Activated CD4-positive, alpha-beta T cell treated with anti-CD3 and anti-CD28 coated beads for 24 hours (primary cell): Measurements from ENCODE around the gene DMBT1.

Source experiments
- DNase-seq, 2 donors: peaks; one replicate each; pipeline ENCODE4 v3.0.0-alpha.2; 2020; ENCODE audit warnings: low read depth in 2 of 2

Gene DMBT1

DNA sequence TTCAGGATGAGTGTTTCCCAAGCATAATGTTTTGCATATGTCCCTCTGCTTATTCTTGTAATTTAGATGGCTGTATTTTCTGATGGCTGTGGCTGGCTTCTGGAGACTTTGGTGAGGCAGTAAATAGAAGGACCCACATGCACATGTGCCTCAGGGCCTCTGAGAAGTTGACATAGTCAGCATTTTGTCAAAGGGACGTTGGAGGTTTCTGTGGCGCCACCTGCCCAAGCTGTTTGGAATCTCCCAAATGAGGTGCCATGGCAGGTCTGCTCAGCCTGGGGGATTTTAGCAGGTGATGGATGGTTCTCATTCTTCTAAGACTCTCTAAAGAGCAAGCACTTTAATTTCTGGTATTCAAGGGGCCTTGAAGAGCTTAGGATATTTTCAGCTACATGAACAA is 109.3 kb downstream of the DMBT1 start:
- no peak for DNase-seq

DNA sequence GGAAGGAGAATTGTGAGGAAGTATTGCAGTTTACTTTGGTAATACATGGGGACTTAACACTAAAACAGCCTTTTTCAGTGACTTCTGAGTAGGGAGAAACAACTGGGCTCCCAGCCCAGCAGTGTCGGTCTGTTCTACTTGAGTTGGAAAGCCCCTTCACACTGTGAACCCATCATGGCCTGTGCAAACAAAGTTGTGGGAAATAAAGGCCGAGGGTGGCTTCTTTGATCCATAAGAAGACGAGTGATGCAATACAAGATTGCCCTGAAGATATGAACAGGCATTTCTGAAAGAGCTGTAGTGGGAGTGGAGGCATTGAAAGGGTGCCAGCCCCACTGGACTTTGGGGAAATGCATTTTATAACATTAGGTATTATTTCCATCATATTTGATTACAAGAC is 110.8 kb downstream of the DMBT1 start:
- DNase-seq: no peak

DNA sequence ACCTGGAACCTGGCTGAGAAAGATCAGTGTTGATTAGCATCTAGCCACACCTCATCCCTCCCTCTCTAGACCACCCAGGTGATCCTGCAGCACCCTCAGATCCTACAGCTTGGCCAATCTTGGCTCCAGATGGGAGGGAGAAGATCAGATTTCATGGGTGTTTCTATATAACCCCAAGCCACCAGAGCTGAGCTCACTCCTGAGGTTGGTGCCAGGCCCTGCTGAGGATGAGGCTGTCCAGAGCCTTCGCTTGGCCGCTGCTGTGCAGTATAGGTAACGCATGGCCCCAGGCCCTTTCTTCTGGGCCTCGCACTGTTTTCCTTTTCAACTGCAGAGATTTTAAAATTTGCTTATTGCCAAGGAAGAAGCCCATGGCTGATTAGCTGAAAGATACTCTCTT is 112.1 kb downstream of the DMBT1 start:
- DNase-seq: no peak

DNA sequence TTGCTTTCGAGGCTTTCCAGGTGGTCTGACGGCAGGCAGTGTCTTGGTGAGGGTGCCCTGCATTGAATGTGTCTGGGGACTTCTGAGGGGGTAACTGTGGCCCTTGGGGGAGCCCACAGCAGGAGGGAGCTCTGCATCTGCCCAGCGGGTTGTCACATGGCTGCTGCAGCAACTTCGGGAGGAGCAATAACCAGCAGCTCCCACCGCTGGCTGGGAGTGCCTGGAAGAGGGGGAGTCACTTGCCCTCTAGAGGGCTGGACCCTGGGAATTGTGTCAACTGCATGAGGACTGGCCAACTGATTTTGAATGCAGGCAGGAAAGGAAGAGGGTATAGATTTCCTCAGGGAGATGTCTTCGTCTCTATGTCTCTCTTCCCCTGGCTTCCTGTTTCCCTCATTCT is 112.7 kb downstream of the DMBT1 start:
- no peak for DNase-seq

DNA sequence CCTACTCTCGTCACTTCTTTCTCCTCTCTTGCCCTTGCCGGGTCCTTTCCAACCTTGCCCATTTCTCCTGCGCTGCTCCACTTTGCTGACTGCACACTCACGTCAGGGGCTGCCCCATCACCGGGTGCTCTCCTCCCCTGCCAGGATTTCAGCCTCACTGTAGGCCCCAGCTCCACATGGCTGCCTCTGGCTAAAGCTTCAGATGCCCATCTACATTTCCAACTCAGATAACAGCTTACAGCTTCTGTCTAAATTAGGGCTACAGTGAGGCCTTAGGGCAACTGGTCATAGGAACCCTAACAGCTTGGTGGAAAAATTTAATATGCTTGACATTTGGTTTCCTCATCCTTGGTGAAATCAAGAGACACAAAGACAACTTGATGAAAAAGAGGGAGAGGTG is 113.2 kb downstream of the DMBT1 start:
- DNase-seq: no peak

DNA sequence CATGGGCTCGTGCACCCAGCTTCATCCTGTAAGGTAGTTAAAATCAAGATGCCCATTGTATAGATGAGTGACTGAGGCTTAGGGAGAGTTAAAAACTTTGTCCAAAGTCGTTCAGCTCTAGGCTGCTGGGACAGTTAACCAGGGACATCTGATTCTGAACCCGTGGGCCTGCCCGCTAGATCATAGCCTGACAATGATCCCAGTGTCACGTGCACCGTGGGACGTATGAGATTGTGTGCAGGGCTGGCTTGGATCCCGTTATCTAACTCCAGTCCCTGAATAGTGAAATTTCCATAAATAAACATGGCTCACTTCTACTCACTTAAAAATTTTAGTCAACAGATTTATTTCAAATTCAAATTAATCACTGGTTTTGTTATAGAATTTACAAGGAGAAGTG is 114.2 kb downstream of the DMBT1 start:
- DNase-seq: no peak

DNA sequence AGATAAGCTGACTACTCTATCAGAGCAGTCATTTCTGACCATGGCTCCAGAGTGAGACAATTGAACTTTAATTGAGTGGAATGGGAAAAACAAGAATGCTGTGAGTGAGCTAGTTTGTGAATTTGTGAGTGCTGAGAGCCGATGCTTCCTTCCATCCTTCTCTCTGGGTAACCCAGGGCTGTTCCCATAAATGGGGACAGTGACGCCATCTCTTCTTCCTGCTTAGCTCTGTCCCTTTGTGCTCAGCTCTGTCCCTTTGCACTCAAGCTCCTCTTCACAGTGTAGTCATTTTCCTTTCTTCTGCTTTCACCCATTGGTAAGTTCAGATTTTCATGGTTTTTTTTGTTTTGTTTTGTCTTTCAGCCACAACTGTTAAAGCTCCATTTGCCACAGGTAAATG is 114.7 kb downstream of the DMBT1 start:
- DNase-seq: no peak

DNA sequence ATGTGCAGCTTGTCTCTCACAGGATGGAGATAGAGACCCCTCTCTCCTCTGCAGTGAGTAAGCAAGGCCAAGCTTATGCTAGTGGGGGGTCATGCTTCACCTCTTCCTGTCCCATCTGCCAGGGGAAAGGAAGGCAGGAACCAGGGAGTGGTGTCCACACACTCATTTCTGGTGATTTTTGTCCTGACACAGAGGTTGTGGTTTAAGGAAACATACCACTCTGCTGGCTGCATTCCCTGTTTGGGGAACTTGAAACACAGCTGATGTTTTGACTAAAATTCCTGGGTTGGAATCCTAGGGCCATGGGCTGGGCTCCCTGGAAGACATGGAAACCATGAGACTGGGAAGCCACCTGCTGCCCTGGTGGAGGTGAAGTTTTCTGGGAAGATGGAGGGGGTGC is 117.7 kb downstream of the DMBT1 start:
- no peak for DNase-seq

DNA sequence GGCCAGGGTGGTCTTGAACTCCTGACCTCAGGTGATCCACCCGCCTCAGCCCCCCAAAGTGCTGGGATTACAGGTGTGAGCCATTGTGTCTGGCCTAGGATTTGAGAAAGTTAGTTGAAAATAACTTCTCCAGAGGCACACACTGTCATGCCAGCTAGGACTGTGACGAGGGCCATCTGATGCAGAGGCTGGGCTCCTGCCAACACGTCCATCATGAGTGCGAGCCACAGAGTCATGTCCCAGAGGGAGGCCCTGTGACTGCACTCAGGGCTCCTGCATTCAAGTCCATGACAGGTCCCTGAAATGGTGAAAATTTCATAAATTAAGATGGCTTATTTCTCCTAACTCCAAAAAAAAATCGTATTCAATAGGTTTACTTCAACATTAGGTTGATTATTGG is 122.0 kb downstream of the DMBT1 start:
- DNase-seq: no peak

DNA sequence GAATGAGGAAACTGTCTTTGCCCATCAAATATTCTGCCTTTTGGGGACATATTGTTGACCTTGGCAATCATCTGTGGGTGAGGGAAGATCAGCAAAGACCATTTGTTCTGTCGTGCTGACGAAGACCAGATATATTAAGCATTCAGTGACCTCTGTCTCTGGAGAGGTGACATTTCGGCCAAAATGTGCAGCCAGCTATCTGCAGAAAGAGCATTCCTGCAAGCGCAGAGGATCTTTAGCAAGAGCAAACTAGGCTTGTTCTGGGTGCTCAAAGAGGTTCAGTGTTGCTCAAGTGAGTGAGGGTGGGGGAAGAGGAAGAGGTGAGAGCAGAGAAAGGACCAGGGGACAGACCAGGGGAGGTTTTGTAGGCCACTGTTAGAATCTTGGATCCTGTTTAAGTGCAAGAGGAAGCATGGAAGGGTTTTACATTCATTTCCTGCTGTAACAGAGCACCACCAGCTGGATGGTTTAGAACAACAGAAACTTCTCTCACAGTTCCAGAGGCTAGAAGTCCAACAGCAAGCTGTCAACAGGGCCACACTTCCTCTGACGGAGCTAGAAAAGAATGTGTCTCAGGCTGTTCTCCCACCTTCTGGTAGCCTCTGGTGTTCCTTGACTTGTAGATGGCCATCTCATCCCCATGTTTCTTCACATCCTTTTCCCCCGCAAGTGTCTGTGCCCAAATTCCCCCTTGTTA is 127.9 kb downstream of the DMBT1 start:
- no peak for DNase-seq

DNA sequence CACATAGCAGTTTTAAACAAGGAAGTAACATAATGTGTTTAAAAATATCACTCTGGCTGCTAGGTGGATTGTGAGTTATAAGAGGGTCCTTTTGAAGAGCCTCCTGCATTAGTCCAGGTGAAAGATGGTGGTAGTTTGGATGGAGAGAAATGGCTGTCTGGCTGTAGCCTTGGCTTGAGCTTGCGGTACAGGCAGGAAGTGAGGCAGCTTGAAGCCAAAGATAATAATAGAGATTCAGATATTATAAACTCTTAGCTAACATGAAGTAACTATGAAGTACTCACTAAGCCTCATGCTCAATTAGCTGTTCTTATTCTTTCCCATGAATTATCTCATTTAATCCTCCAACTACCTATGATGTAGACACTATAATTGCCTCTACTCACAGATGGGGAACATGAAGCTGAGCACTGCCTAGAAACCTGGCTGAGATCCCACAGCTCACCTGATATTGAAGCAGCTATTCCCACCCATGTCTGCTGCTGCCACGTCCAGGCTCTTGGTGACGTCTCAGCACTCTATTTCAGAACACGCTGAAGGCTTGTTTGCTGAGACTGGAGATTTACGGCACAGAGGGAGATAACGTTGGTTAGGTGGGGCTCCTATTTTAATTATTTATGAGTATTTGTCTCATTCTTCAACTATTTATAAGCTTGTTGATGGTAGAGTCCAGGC is 128.7 kb downstream of the DMBT1 start:
- DNase-seq: no peak

DNA sequence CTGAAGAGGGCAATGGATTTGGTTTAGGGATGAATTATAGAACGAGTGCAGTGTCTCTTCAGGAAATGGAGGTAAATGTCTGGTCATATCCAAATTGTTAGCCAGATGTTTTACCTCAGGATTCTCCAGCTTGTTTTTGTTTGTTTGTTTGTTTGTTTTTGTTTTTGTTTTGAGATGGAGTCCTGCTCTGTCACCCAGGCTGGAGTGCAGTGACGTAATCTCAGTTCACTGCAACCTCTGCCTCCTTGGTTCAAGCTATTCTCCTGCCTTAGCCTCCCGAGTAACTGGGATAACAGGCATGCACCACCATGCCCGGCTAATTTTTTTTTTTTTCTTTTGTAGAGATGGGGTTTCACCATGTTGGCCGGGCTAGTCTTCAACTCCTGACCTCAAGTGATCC is 132.2 kb downstream of the DMBT1 start:
- DNase-seq: no peak
